Thyroid gland (tissue), 4 donors: ENCODE measurements around the gene MAGOH.

ENCODE experiments used
- CTCF ChIP-seq, 6 experiments: fragments of 200-600 bp in 3 of 6; fragments of 450-650 bp in 3 of 6; sonication (generic) in 3 of 6; IDR thresholded peaks; one replicate each; pipeline ENCODE4 v1.5.1; 2016 to 2019; ENCODE audit warnings: antibody characterized with exemption in 6 of 6, mild to moderate bottlenecking in 2 of 6, inconsistent platforms in 1 of 6, moderate library complexity in 1 of 6
- POLR2A ChIP-seq, 2 donors: fragments of 450-650 bp; IDR thresholded peaks; one replicate each; pipeline ENCODE4 v1.6.1; 2017; ENCODE audit warnings: antibody characterized with exemption in 2 of 2, mild to moderate bottlenecking in 2 of 2, moderate library complexity in 1 of 2

- TF ChIP-seq CTCF (IDR thresholded peaks at IDR 0.05): no peak
- no peak for TF ChIP-seq POLR2A (IDR thresholded peaks at IDR 0.05)
Observed at GRCh38 chr1:53277326-53277725, 39.0 kb upstream of the MAGOH start.
